CD4-positive, alpha-beta T cell (primary cell): ENCODE results near the gene TFR2. TPM values are rescaled to one million over a fixed set of nuclear protein-coding genes. Genes with fewer than 3 reads are reported as not detected.

Experiments
- ATAC-seq: fragments of 200-7000 bp; cut with Tn5 transposase; one replicate; pipeline ENCODE4 v1.10.0; 2022; ENCODE audit warnings: mild to moderate bottlenecking; ENCODE audit not compliant: poor library complexity
- CTCF ChIA-PET: fragments of 350-600 bp; sonication (Branson Sonifier 250); formaldehyde crosslinking; loops from one replicate; lab custom pipeline; 2021; ENCODE audit warnings: antibody characterized with exemption, inconsistent platforms; lab: Charles Lee
- POLR2A ChIA-PET: fragments of 350-600 bp; sonication (Branson Sonifier 250); formaldehyde crosslinking; loops from one replicate; lab custom pipeline; 2021; ENCODE audit warnings: antibody characterized with exemption, inconsistent platforms; lab: Charles Lee
- DNase-seq, 14 experiments: peaks; one replicate each; pipeline ENCODE4 v3.0.0-alpha.2; 2013 to 2020; ENCODE audit warnings: mixed read lengths in 2 of 14
- H3K27ac ChIP-seq, 2 donors: one replicate each; pipeline versions ENCODE4 v1.5.1 to v1.7.0; 2013; ENCODE audit warnings: low read length in 2 of 2, low read depth in 1 of 2, mild to moderate bottlenecking in 1 of 2
- H3K27me3 ChIP-seq, 2 experiments: 1 replicate in 1 of 2; 2 replicates in 1 of 2; pipeline versions ENCODE4 v1.6.1 to v1.7.0; 2013; ENCODE audit warnings: low read length in 2 of 2, control low read depth in 1 of 2, mild to moderate bottlenecking in 1 of 2, moderate library complexity in 1 of 2; ENCODE audit not compliant: insufficient read depth in 2 of 2, control insufficient read depth in 1 of 2
- H3K36me3 ChIP-seq: one replicate; pipeline ENCODE4 v1.6.1; 2013; ENCODE audit warnings: low read length, control low read depth; ENCODE audit not compliant: insufficient read depth
- H3K4me1 ChIP-seq: one replicate; pipeline ENCODE4 v1.6.1; 2013; ENCODE audit warnings: low read length, control low read depth; ENCODE audit not compliant: insufficient read depth
- H3K4me3 ChIP-seq: one replicate; pipeline ENCODE4 v1.5.1; 2013; ENCODE audit warnings: mild to moderate bottlenecking, low read length, moderate library complexity
- H3K9me3 ChIP-seq, 2 experiments: 1 replicate in 1 of 2; 2 replicates in 1 of 2; pipeline versions ENCODE4 v1.6.1 to v1.7.0; 2013; ENCODE audit warnings: low read length in 2 of 2, mild to moderate bottlenecking in 2 of 2, control low read depth in 1 of 2, moderate library complexity in 1 of 2; ENCODE audit not compliant: control insufficient read depth in 1 of 2, insufficient read depth in 1 of 2
- H3K27ac Mint-ChIP-seq: one replicate; pipeline ENCODE4 v1.8.0; 2020; ENCODE audit warnings: mixed read lengths
- H3K27me3 Mint-ChIP-seq: one replicate; pipeline ENCODE4 v1.8.0; 2021; ENCODE audit warnings: mixed read lengths
- H3K36me3 Mint-ChIP-seq: one replicate; pipeline ENCODE4 v1.8.0; 2021; ENCODE audit warnings: low read depth, mixed read lengths
- H3K4me1 Mint-ChIP-seq: one replicate; pipeline ENCODE4 v1.8.0; 2021; ENCODE audit warnings: low read depth, mixed read lengths
- H3K4me3 Mint-ChIP-seq: one replicate; pipeline ENCODE4 v1.8.0; 2020; ENCODE audit warnings: mild to moderate bottlenecking, mixed read lengths
- H3K9me3 Mint-ChIP-seq: one replicate; pipeline ENCODE4 v1.8.0; 2020; ENCODE audit warnings: mixed read lengths
- intact Hi-C, 2 experiments: fragments of 100-400 bp; cut with DNase I in 1 of 2; cut with micrococcal nuclease in 1 of 2; formaldehyde crosslinking; loops; one replicate each; pipeline versions ENCODE4 v1.15.1 to v1.9.0; 2023 to 2025; cut with DNase I, micrococcal nuclease
- total RNA-seq, 174 experiments: library from RNA in 2 of 174; stranded (reverse) in 2 of 174; gene quantifications; one replicate each; pipeline ENCODE4 v1.2.3 and lab custom pipeline; 2021 to 2026
- TF ChIP-seq, protein P1 (sequence below): fragments of 200-600 bp; IDR thresholded peaks from one replicate; pipeline ENCODE4 v1.8.0; 2022; ENCODE audit warnings: antibody characterized with exemption, mild to moderate bottlenecking

TFR2 gene
- total RNA-seq, 2 experiments from 2014 or later, result 1.7 to 2.3 TPM

- intact Hi-C loops, result no loop called here
- Histone ChIP-seq H3K4me3 (no peak within 1 kb of the TSS), H3K27me3 (peaks cover 35 to 53% of the 10 kb centered on the region in 2 experiments), H3K36me3 (no peaks in the 10 kb centered on the region), H3K4me1 (peaks cover 8% of the 10 kb centered on the region), H3K27ac (no peak within 1 kb of the TSS), H3K9me3 (peaks cover 0 to 22% of the 10 kb centered on the region in 2 experiments)
- ATAC-seq, result peak; percentile 79
- POLR2A ChIA-PET, result interaction anchor here (1.0 kb wide), 1 partner anchor 43 kb away, joined by 3 read pairs; the partner anchor contains the start of gene MOSPD3
- TF ChIP-seq, protein P1, sequence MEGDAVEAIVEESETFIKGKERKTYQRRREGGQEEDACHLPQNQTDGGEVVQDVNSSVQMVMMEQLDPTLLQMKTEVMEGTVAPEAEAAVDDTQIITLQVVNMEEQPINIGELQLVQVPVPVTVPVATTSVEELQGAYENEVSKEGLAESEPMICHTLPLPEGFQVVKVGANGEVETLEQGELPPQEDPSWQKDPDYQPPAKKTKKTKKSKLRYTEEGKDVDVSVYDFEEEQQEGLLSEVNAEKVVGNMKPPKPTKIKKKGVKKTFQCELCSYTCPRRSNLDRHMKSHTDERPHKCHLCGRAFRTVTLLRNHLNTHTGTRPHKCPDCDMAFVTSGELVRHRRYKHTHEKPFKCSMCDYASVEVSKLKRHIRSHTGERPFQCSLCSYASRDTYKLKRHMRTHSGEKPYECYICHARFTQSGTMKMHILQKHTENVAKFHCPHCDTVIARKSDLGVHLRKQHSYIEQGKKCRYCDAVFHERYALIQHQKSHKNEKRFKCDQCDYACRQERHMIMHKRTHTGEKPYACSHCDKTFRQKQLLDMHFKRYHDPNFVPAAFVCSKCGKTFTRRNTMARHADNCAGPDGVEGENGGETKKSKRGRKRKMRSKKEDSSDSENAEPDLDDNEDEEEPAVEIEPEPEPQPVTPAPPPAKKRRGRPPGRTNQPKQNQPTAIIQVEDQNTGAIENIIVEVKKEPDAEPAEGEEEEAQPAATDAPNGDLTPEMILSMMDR, result no peak
- no peak within 1 kb of the TSS for H3K27ac Mint-ChIP-seq
- no peaks in the 10 kb centered on the region for H3K36me3 Mint-ChIP-seq
- CTCF ChIA-PET, result no interaction called here
- H3K4me1 Mint-ChIP-seq, result peaks cover 5% of the 10 kb centered on the region
- no peaks in the 10 kb centered on the region for H3K9me3 Mint-ChIP-seq
- DNase-seq, result peak in 12 of 14 experiments; percentile 34 to 71 (median 42)
- H3K4me3 Mint-ChIP-seq, result no peak within 1 kb of the TSS
- H3K27me3 Mint-ChIP-seq, result peaks cover 51% of the 10 kb centered on the region
Observed at GRCh38 chr7:100655908-100656674, 14.7 kb upstream of the TFR2 start, which contains the start of gene ACTL6B. Gene ACTL6B, minus strand, starts transcription at chr7:100656448. Its CDS starts 94 bp downstream, at chr7:100656354.

DNA sequence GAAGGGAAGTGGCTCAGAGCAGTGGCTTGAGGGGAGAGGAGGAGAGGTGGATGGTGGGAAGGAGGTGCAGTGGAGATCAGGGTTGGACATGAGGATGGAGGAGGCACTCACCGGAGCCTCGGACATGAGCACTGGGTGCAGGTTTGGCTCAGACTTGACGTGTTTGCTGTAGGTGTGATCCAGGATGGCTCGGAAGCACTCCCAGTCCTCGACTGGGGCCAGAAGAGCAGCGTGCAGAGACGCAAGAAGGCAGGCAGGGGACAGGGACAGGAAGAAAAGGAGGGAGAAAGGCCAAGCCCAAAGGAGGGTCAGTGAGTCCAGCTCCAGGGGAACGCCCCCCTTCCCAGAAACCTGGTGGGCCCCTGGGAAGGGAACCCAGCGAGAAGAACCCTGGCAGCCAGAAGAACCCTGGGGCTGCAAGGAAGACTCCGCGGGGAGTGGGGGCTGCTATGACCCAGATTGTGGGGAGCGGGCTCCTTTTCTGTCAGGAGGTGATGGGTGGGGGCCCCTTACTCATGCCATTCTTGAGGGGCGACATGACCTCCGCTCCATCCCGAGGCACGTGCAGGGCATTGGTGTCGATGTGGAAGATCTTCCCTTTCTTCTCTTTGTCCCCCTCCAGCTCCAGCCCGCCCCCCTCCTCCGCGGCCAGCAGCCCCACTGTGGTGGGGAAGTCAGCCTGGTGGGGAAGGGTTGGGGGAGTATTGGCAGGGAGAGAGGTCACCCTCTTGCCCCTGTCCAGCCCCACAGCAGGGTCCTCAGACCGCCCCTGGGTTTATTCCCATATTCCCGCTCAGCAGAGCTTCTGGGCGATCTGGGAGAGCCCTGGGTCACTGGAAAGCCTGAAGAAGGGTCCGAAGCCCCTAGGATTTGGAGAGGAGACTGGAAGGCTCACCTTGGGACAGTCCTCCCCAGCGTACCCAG, 13.8 kb upstream of the TFR2 start:
- intact Hi-C loops, result no loop called here
- H3K27me3 Mint-ChIP-seq, result peaks cover 58% of the 10 kb centered on the region

More for the DNA sequence above, 13.8 kb upstream of the TFR2 start:
- TF ChIP-seq, protein P1, result no peak
- Histone ChIP-seq H3K4me1 (peaks cover 8% of the 10 kb centered on the region), H3K27ac (no peak overlapping the region), H3K9me3 (peaks cover 0 to 22% of the 10 kb centered on the region in 2 experiments), H3K27me3 (peaks cover 33 to 53% of the 10 kb centered on the region in 2 experiments), H3K36me3 (no peaks in the 10 kb centered on the region), H3K4me3 (no peak overlapping the region)
- DNase-seq, result no peak
- CTCF ChIA-PET, result no interaction called here
- no peak for ATAC-seq
- Mint-ChIP-seq H3K4me3 (no peak overlapping the region), H3K9me3 (no peaks in the 10 kb centered on the region), H3K36me3 (no peaks in the 10 kb centered on the region), H3K27ac (no peak overlapping the region), H3K4me1 (peaks cover 5% of the 10 kb centered on the region)
- POLR2A ChIA-PET, result no interaction called here
